Hepatocyte (in vitro differentiated cells): ENCODE results near the gene CAB39.

ENCODE experiments used
- EZH2 ChIP-seq: fragments of 200-600 bp; sonication (generic); IDR thresholded peaks from 2 replicates; pipeline ENCODE4 v1.6.1; 2016; ENCODE audit warnings: antibody characterized with exemption, mild to moderate bottlenecking, borderline replicate concordance
- TF ChIP-seq, protein P1 (sequence below): fragments of 200-600 bp; sonication (generic); IDR thresholded peaks from 2 replicates; pipeline ENCODE4 v1.5.1; 2016; ENCODE audit warnings: antibody characterized with exemption, mild to moderate bottlenecking; ENCODE audit not compliant: poor library complexity

DNA sequence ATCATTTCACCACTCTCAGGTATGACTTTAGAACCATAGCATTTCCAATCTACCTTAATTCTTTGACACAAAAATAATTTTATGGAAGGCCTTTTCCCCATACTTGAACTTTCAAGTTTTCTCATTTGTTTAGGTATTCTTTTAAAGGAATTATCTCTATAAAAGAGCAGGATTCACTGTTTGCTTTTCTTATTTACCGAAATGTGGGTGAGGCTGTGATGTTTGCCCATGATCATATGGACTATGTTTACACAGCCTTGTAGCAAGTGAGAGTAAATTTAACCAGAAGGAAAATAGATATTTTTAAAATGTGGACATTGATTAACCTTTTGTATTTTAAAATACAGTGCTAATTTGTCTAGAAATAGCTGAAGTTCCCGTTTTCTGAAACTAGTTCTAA lies 26.3 kb downstream of the CAB39 start:
- no peak for TF ChIP-seq EZH2
- TF ChIP-seq, protein P1, sequence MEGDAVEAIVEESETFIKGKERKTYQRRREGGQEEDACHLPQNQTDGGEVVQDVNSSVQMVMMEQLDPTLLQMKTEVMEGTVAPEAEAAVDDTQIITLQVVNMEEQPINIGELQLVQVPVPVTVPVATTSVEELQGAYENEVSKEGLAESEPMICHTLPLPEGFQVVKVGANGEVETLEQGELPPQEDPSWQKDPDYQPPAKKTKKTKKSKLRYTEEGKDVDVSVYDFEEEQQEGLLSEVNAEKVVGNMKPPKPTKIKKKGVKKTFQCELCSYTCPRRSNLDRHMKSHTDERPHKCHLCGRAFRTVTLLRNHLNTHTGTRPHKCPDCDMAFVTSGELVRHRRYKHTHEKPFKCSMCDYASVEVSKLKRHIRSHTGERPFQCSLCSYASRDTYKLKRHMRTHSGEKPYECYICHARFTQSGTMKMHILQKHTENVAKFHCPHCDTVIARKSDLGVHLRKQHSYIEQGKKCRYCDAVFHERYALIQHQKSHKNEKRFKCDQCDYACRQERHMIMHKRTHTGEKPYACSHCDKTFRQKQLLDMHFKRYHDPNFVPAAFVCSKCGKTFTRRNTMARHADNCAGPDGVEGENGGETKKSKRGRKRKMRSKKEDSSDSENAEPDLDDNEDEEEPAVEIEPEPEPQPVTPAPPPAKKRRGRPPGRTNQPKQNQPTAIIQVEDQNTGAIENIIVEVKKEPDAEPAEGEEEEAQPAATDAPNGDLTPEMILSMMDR, result no peak
